Epithelial cell of esophagus (primary cell): ENCODE data around the gene SCFD2.

ENCODE experiments used
- DNase-seq: peaks from one replicate; pipeline ENCODE4 v3.0.0; 2010; ENCODE audit warnings: low read depth
- H3K4me3 ChIP-seq: 2 replicates; pipeline ENCODE4 v1.5.1; 2011; ENCODE audit warnings: mild to moderate bottlenecking, low read length, control low read depth
- TF ChIP-seq, protein P1 (sequence below): IDR thresholded peaks from 2 replicates; pipeline ENCODE4 v1.5.1; 2011; ENCODE audit warnings: low read depth, mild to moderate bottlenecking, low read length, control low read depth, inconsistent platforms; ENCODE audit not compliant: insufficient read depth; ENCODE audit errors: missing control alignments

The SCFD2 gene

DNA sequence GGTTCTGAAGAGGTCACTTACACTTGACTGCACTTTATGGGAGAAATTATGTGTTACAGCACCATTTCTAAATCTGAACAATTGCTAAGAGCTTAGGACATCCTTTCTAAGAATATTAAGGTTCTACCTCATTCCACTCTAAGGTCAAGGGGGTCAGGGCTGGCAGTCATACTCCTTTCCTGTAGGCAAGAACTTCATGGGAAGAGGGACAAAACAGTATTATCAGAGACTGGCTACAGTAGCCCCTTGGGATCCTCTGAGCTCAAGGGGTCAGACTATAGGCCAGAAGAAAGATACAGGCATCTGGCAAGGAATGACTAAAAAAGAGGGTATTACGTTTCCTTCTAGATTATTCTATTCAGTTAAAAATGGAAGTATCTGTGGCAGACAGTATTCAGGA lies 388.6 kb downstream of the SCFD2 start:
- no peak overlapping the region for H3K4me3 ChIP-seq

DNA sequence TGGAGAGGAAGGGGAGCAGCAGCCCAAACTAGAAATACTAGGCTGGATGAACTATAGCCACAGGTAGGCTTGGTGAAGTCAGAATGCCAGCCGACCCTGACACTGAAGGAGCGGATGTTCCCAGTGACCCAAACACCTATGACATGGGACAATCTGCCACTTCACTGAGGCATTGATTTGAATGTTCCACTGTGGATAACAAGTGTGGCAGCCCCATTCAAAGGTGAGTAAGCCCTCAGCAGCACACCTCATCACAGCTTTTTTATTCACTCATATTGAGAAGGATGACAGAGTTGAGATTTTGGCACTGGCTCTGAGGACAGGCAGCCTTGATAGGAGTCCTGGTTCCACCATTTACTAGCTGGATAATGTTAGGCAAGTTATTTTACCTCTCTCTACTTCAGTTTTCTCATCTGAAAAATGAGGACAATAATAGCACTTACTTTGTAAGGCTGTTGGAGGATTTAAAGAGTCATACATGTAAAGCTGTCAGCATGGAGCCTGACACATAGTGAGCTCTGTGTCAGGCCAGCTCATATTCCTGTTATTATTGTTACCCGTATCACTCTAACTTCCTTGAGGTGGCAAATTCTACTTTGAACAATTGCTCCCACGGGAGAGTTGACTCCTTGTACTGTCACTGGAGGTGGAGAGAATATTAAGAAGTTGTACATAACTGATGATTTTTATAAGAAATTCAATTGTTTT lies 389.2 kb downstream of the SCFD2 start:
- no peak for DNase-seq
- TF ChIP-seq, protein P1, sequence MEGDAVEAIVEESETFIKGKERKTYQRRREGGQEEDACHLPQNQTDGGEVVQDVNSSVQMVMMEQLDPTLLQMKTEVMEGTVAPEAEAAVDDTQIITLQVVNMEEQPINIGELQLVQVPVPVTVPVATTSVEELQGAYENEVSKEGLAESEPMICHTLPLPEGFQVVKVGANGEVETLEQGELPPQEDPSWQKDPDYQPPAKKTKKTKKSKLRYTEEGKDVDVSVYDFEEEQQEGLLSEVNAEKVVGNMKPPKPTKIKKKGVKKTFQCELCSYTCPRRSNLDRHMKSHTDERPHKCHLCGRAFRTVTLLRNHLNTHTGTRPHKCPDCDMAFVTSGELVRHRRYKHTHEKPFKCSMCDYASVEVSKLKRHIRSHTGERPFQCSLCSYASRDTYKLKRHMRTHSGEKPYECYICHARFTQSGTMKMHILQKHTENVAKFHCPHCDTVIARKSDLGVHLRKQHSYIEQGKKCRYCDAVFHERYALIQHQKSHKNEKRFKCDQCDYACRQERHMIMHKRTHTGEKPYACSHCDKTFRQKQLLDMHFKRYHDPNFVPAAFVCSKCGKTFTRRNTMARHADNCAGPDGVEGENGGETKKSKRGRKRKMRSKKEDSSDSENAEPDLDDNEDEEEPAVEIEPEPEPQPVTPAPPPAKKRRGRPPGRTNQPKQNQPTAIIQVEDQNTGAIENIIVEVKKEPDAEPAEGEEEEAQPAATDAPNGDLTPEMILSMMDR = no peak
- H3K4me3 ChIP-seq = no peak overlapping the region

More for the DNA sequence above, 388.6 kb downstream of the SCFD2 start:
- DNase-seq = no peak
- TF ChIP-seq, protein P1 = no peak

DNA sequence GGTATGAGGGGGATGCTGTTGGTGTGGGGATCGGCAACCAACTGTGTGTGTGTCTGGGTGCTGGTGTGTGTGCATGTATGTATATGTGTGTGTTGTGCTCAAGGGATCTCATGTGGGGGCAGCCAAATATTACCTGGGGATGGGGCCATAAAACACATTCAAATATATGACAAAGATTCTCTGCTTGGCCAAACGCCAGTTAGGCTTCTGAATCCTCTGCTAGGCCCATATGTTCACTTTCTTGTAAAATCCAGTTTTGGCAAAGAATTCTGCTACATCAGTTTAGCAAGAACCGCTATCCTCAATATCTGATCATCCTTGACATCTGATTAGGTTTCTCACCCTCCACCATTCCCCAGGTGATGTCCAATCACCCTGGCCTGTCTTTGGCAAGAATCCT lies 397.2 kb downstream of the SCFD2 start:
- no peak for DNase-seq
- TF ChIP-seq, protein P1 = no peak
- H3K4me3 ChIP-seq = no peak overlapping the region

DNA sequence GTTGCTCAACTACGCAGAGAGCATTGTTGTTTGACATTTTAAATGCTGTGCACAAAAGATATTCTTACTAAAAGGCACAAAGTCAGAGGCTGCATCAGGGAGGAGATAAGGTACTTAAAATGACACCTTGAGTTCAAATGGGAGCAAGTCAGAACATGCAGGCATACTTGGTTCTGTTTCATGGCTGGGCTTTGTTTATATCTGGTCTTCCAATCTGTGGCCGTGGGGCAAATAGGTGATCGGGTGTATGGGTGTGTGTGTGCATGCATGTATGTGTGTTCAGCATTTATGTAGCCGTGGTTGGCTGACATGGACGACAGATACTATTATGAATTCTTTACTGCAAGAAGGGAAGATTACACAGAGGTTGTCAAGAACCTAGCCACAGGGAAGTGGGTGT lies 397.6 kb downstream of the SCFD2 start:
- TF ChIP-seq, protein P1 = no peak
- H3K4me3 ChIP-seq = no peak overlapping the region
- peak; percentile 60 for DNase-seq

DNA sequence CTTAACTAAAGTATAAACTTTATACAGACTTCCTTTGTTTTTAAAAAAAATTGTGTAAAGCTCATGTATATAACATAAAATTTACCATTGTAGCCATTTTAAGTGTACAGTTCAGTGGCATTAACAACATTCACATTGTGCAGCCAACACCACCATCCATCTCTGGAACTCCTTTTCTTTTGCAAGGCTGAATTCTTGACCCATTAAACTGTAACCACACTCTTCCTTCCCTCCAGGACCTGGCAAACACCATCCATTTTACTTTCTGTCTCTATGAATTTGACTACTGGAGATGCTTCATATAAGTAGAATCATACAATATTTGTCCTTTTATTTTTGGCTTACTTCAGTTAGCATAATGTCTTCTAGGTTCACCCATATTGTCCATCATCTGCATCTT lies 399.1 kb downstream of the SCFD2 start:
- TF ChIP-seq, protein P1 = no peak
- no peak overlapping the region for H3K4me3 ChIP-seq
- DNase-seq = no peak

DNA sequence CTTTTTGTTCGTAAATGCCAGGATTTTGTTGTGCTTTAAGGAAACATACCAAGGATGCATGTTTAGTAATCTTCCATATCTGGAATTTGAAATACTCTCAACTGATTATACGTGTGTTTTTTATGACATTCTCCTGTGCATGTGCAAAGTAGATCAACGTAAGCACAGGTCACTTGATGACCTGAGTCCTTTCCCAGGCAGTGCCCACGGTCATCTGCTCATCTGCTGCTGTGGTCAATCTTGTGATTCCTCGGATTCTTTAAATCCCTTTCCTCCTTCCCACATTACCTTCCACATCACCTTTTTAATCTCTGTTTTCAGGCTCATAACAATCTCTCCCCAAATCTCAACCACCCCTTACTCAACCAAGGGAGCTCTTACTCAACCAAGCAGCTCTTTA lies 399.7 kb downstream of the SCFD2 start:
- no peak for DNase-seq
- no peak overlapping the region for H3K4me3 ChIP-seq
- TF ChIP-seq, protein P1 = no peak

DNA sequence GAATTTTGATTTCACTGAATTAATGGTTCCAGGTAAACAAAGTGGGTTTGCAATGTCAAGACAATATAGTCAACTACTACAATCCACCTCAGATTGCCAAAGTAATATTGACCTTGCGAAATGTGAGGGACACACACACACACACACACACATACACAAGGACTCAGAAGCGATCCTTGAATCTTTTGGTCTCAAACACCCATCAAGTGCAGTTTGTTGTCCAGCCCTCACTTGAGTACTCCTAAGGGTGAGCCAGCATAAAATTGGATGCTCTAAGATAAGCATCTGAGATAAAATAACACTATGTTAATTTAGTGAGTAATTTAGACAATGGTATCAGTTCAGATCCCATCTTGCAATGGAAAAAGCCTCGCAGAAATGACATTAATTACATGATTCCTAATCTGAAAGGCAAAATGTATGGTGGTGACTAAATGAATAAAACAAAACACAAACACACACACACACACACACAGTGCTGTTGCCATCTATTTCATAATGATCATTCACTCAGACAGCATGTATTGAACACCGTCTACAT lies 401.2 kb downstream of the SCFD2 start:
- no peak for DNase-seq
- TF ChIP-seq, protein P1 = no peak
- H3K4me3 ChIP-seq = no peak overlapping the region
